ENCODE data around the gene RBPMS2. TPM values are rescaled to one million over a fixed set of nuclear protein-coding genes. Genes with fewer than 3 reads are reported as not detected.
"Not testable (repeated sequence)": the region's sequence is repeated elsewhere in the genome, so short reads cannot be mapped to it uniquely, and the experiment has no call there.

Gene RBPMS2
- total RNA-seq, 4 donors from 2014 or later = 27.2 to 64.1 (median 45.4) TPM

GRCh38 chr15:64742385-64742784 is 33.0 kb downstream of the RBPMS2 start:
- TF ChIP-seq POLR2A (IDR thresholded peaks at IDR 0.05; ENCODE audit: low read depth) (no peak), POLR2AphosphoS5 (IDR thresholded peaks at IDR 0.05) (peak in 1 of 2 donors; percentile 48)
- WGBS = 60% methylated on average over 8 of the region's 8 CpGs
- intact Hi-C loops (cut with DNase I) = no loop called here
- Histone ChIP-seq H3K4me1 (peaks cover 65 to 87% (median 81%) of the 10 kb centered on the region in 4 donors), H3K27me3 (no peaks in the 10 kb centered on the region), H3K4me3 (no peak overlapping the region), H3K27ac (replicated peaks in 1 of 4) (peak overlapping the region; percentile 86 to 93 (median 90)), H3K36me3 (peaks cover 0 to 9% (median 3%) of the 10 kb centered on the region in 4 donors), H3K9me3 (no peaks in the 10 kb centered on the region)
- no peak for DNase-seq (ENCODE audit: extremely low spot score)

GRCh38 chr15:64741708-64742107 is 33.7 kb downstream of the RBPMS2 start:
- WGBS = 89% methylated on average over 16 of the region's 16 CpGs
- intact Hi-C loops (cut with DNase I) = loop anchor here (2.0 kb wide), 2 partner anchors 33 to 69 kb away; partner anchors contain the start of gene RBPMS2

GRCh38 chr15:64740311-64741170 is 34.8 kb downstream of the RBPMS2 start:
- 48% methylated on average over 30 of the region's 31 CpGs for WGBS
- DNase-seq (ENCODE audit: extremely low spot score) = no peak
- Histone ChIP-seq H3K4me1 (peaks cover 54 to 87% (median 84%) of the 10 kb centered on the region in 4 donors), H3K27me3 (no peaks in the 10 kb centered on the region), H3K9me3 (no peaks in the 10 kb centered on the region), H3K27ac (replicated peaks in 1 of 4) (peak overlapping the region; percentile 86 to 93 (median 90)), H3K4me3 (peak overlapping the region; percentile 34 to 50 (median 40)), H3K36me3 (peaks cover 0 to 9% (median 8%) of the 10 kb centered on the region in 4 donors)
- peak; percentile 46 to 76 (median 55) for TF ChIP-seq CTCF (IDR thresholded peaks at IDR 0.05)
- TF ChIP-seq POLR2AphosphoS5 (IDR thresholded peaks at IDR 0.05) = peak; percentile 70 to 80
- TF ChIP-seq EP300 (IDR thresholded peaks at IDR 0.05) = no peak
- intact Hi-C loops (cut with DNase I) = loop anchor here (2.0 kb wide), 2 partner anchors 34 to 70 kb away; partner anchors contain the start of gene RBPMS2

More at GRCh38 chr15:64741708-64742107, 33.7 kb downstream of the RBPMS2 start:
- H3K27me3 ChIP-seq; DNase-seq (ENCODE audit: extremely low spot score); H3K9me3 ChIP-seq; H3K4me3 ChIP-seq; H3K36me3 ChIP-seq: not testable (repeated sequence)
- peak overlapping the region; percentile 86 to 93 (median 90) for H3K27ac ChIP-seq (replicated peaks in 1 of 4)
- H3K4me1 ChIP-seq = peaks cover 61 to 87% (median 80%) of the 10 kb centered on the region in 4 donors

GRCh38 chr15:64739577-64740143 is 35.7 kb downstream of the RBPMS2 start:
- peaks cover 54 to 87% (median 82%) of the 10 kb centered on the region in 4 donors for H3K4me1 ChIP-seq
- H3K9me3 ChIP-seq = no peaks in the 10 kb centered on the region
- WGBS = 20% methylated on average over 9 of the region's 9 CpGs
- intact Hi-C loops (cut with DNase I) = loop anchor here (2.0 kb wide), 2 partner anchors 35 to 71 kb away; partner anchors contain the start of gene RBPMS2
- DNase-seq (ENCODE audit: extremely low spot score) = no peak
- TF ChIP-seq EP300 (IDR thresholded peaks at IDR 0.05) (no peak), POLR2AphosphoS5 (IDR thresholded peaks at IDR 0.05) (peak in 1 of 2 donors; percentile 14), CTCF (IDR thresholded peaks at IDR 0.05) (peak in 1 of 3 experiments; percentile 9), POLR2A (IDR thresholded peaks at IDR 0.05; ENCODE audit: low read depth) (no peak)
- no peaks in the 10 kb centered on the region for H3K27me3 ChIP-seq
- peak overlapping the region; percentile 34 to 50 (median 40) for H3K4me3 ChIP-seq
- H3K27ac ChIP-seq (replicated peaks in 1 of 4) = peak overlapping the region; percentile 86 to 93 (median 90)
- H3K36me3 ChIP-seq = peaks cover 0 to 12% (median 8%) of the 10 kb centered on the region in 4 donors

- Histone ChIP-seq H3K9me3 (no peaks in the 10 kb centered on the region), H3K36me3 (peaks cover 0 to 14% (median 8%) of the 10 kb centered on the region in 4 donors), H3K4me3 (peak overlapping the region; percentile 34 to 50 (median 40)), H3K27ac (replicated peaks in 1 of 4) (peak overlapping the region; percentile 86 to 93 (median 90)), H3K27me3 (no peaks in the 10 kb centered on the region), H3K4me1 (peaks cover 54 to 87% (median 81%) of the 10 kb centered on the region in 4 donors)
- 63% methylated on average over 2 of the region's 7 CpGs for WGBS
- intact Hi-C loops (cut with DNase I) = no loop called here
- TF ChIP-seq CTCF (IDR thresholded peaks at IDR 0.05) = no peak
- no peak for TF ChIP-seq POLR2A (IDR thresholded peaks at IDR 0.05; ENCODE audit: low read depth)
- TF ChIP-seq POLR2AphosphoS5 (IDR thresholded peaks at IDR 0.05) = no peak
- TF ChIP-seq EP300 (IDR thresholded peaks at IDR 0.05) = no peak
- no peak for DNase-seq (ENCODE audit: extremely low spot score)
Measured at GRCh38 chr15:64739156-64739555, 36.2 kb downstream of the RBPMS2 start.

All from esophagus muscularis mucosa (tissue), 4 donors.